Stimulated activated CD8-positive, alpha-beta memory T cell treated with anti-CD3 and anti-CD28 coated beads, Interleukin-2, amount 100 ng/mL, for 1 hour (primary cell): ENCODE data around the gene FOXO4.

Experiments
- DNase-seq, 2 donors: peaks; one replicate each; pipeline ENCODE4 v3.0.0-alpha.2; 2020; ENCODE audit warnings: low read depth in 2 of 2

FOXO4 gene

GRCh38 chrX:71143508-71143907 is 47.9 kb downstream of the FOXO4 start:
- no peak for DNase-seq

GRCh38 chrX:71144651-71145050 is 49.0 kb downstream of the FOXO4 start, which contains the start of gene NLGN3:
TSS of gene NLGN3 (plus strand) at chrX:71144841. CDS start at chrX:71147750, 2,909 bp downstream.
- DNase-seq, result no peak

- no peak for DNase-seq
Measured at GRCh38 chrX:71147496-71148277, 52.0 kb downstream of the FOXO4 start.

- no peak for DNase-seq
Measured at GRCh38 chrX:71148278-71148663, 52.6 kb downstream of the FOXO4 start.

- DNase-seq, result no peak
Measured at GRCh38 chrX:71151366-71151765, 55.7 kb downstream of the FOXO4 start.
